GM21447 (cell line): ENCODE measurements around the gene TERB1.
"Not testable (repeated sequence)": the region's sequence is repeated elsewhere in the genome, so short reads cannot be mapped to it uniquely, and the experiment has no call there.

Source experiments
- ATAC-seq: cut with Tn5 transposase; IDR thresholded peaks from one replicate; pipeline ENCODE4 v1.9.1; 2021; ENCODE audit not compliant: unreplicated experiment

TERB1 gene

GRCh38 chr16:66830422-66831404 is 29.3 kb upstream of the TERB1 start, which contains the start of gene NAE1:
Gene NAE1 (minus strand): TSS chr16:66830976. CDS start chr16:66830899, 77 bp downstream.
- peak; percentile 78 for ATAC-seq

GRCh38 chr16:66824006-66824405 is 22.6 kb upstream of the TERB1 start:
- ATAC-seq: no peak

- ATAC-seq: no peak
Observed at GRCh38 chr16:66814734-66815133, 13.3 kb upstream of the TERB1 start.

- no peak for ATAC-seq
Observed at GRCh38 chr16:66811043-66811442, 9.7 kb upstream of the TERB1 start.

GRCh38 chr16:66810391-66810790 is 9.0 kb upstream of the TERB1 start:
- ATAC-seq: no peak

GRCh38 chr16:66809765-66810164 is 8.4 kb upstream of the TERB1 start:
- ATAC-seq: no peak

- no peak for ATAC-seq
Observed at GRCh38 chr16:66802159-66802558, 775 bp upstream of the TERB1 start.

- no peak for ATAC-seq
Observed at GRCh38 chr16:66800856-66801255, 528 bp downstream of the TERB1 start.

- ATAC-seq: no peak
Observed at GRCh38 chr16:66798161-66798560, 3.2 kb downstream of the TERB1 start.

GRCh38 chr16:66793984-66794383 is 7.4 kb downstream of the TERB1 start:
- ATAC-seq: not testable (repeated sequence)

- no peak for ATAC-seq
Observed at GRCh38 chr16:66790130-66790733, 11.2 kb downstream of the TERB1 start.

- ATAC-seq: no peak
Observed at GRCh38 chr16:66787427-66787826, 14.0 kb downstream of the TERB1 start.

GRCh38 chr16:66786551-66786950 is 14.8 kb downstream of the TERB1 start:
- ATAC-seq: no peak

- ATAC-seq: no peak
Observed at GRCh38 chr16:66776457-66776856, 24.9 kb downstream of the TERB1 start.

GRCh38 chr16:66774981-66775380 is 26.4 kb downstream of the TERB1 start:
- no peak for ATAC-seq

GRCh38 chr16:66758086-66758485 is 43.3 kb downstream of the TERB1 start:
- no peak for ATAC-seq

- ATAC-seq: no peak
Observed at GRCh38 chr16:66754819-66755218, 46.6 kb downstream of the TERB1 start.

- ATAC-seq: no peak
Observed at GRCh38 chr16:66754211-66754610, 47.2 kb downstream of the TERB1 start.

GRCh38 chr16:66752958-66753357 is 48.4 kb downstream of the TERB1 start:
- no peak for ATAC-seq

GRCh38 chr16:66752379-66752778 is 49.0 kb downstream of the TERB1 start:
- no peak for ATAC-seq

GRCh38 chr16:66751992-66752322 is 49.4 kb downstream of the TERB1 start:
- no peak for ATAC-seq

GRCh38 chr16:66751303-66751991 is 49.9 kb downstream of the TERB1 start, which contains the start of gene DYNC1LI2:
Gene DYNC1LI2 (minus strand): TSS chr16:66751609. CDS start chr16:66751591, 18 bp downstream.
- peak; percentile 76 for ATAC-seq
